NCI-H526 (cell line): ENCODE measurements around the gene ATP6V0D1.

ENCODE experiments used
- DNase-seq, 2 experiments: peaks; one replicate each; lab custom pipeline; 2025; lab: John Stamatoyannopoulos, UW

The ATP6V0D1 gene

DNA sequence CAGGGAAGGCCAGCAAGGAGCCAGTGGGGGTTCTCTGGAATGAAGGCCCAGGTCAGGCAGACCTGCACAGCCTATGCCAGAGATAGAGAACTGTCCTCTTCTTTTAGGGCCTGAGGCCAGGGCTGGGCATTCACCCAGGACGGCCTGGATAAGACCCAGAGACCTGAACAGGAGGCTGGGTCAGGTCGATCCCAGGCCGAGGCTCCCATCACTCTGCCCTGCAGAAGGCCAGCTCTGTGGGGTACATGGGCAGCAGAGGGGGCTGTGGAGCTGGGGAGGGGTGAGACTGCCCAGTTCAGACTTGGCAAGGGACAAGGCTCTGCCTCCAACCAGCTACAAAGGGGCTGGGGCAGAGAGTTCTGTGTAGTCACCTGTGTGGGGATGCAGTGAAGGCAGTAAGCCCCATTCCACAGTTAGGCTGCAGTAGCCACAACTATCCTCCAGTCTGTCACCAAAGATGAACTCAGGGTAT lies 35.5 kb downstream of the ATP6V0D1 start:
- DNase-seq, result no peak

GRCh38 chr16:67445126-67445426 lies 35.9 kb downstream of the ATP6V0D1 start:
- no peak for DNase-seq

DNA sequence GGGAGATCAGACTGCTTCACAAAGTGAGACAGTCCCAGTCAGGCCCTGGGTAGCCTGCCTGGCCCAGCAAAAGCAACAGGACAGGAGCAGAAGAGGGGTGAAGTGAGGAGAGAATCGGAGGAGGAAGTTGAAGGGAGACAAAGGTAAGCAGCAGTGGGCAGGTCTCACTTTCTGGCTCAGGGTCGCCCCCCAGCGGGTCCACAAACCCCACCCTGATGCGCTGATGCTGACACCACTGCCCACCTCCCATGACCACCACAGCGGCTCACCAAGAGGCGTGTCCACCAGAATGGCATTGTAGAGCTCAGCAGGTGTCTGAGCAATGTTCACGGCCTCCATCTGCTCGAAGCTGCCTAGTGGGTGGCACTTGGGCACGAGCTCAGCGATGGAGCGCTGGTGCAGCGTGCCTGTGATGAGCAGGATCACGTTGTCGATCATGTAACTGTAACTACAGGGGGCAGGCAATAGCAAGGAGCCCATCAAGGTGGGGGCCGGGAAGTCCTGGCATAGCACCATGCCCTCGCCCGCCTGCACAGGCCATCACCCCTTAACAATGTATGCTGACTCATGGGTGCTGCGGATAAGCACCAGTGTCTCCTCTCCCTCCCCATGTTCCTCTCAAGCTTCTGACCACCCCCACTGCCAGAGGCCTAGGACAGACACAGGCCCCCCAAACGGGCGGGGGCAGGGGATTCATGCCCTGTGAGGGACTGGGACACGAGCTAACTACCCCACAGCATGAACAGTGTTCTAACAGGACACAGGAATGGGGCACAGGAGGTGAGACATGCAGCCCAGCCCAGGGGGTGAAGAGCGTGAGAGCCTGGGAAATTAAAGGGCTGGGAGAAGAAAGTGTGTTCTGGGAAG lies 36.5 kb downstream of the ATP6V0D1 start:
- DNase-seq, result no peak

DNA sequence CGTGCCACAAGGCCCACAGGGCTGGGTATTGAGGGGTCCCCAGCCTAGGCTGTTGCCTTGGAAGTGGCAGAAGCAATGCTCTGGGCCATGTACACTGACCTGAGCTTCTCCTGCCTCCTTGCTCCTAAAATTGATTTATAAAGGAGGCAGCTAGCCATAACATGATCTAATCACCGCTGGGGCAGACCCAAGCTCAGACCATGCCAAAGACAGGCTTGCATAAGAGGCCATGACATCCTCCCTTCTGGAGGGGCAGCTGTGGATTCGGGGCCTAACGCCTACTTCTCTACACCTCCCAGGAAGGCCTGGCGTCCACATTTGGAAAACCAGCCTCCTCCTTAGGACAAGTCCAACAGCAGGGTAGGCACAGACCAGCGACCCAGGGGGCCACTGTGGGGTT lies 37.7 kb downstream of the ATP6V0D1 start:
- no peak for DNase-seq

GRCh38 chr16:67442581-67443255 lies 38.2 kb downstream of the ATP6V0D1 start:
- no peak for DNase-seq

DNA sequence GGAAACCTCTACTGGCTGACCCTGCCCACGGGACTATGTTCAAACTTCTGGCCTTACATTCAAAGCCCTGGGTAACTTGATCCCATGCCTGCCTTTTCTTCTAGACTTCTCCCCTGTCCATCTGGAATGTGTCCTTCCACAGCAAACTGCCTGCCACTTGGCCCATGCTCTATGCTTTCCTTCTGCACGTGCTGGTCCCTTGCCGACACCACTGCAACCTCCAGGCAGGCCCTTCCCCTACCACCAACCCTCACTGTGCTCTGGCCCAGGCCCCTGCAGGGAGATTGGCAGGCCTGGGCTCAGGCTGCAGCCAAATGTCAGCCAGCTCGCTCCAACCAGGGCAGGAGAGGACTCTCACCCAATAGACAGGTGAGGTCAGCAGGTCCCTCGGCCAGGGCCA lies 39.0 kb downstream of the ATP6V0D1 start:
- no peak for DNase-seq

- peak in 1 of 2 experiments; percentile 9 for DNase-seq
Measured at GRCh38 chr16:67441271-67441753, 39.6 kb downstream of the ATP6V0D1 start.

- DNase-seq, result no peak
Measured at GRCh38 chr16:67438824-67439393, 42.0 kb downstream of the ATP6V0D1 start.

GRCh38 chr16:67438098-67438791 lies 42.7 kb downstream of the ATP6V0D1 start:
- DNase-seq, result no peak

DNA sequence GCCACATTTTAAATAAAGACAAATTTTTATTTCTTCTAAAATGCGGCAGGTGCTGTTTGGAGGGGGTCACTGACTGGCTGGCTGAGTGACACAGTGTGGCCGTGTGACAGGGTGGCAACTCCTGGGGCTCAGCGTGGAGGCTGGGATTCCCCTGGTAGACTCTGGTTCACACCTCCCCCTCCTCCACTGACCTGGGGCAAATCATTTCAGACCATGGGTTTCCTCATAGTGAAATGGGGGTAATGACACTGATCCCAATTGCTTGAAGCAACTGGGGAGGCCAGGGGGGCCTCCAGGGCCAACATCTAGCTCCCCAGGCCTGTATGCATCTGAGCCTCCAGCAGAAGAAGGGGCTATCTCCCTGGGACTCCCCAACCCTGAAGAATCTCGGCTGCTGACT lies 43.4 kb downstream of the ATP6V0D1 start:
- DNase-seq, result no peak

- no peak for DNase-seq
Measured at GRCh38 chr16:67436640-67437193, 44.2 kb downstream of the ATP6V0D1 start.

- DNase-seq, result no peak
Measured at GRCh38 chr16:67435758-67436164, 45.2 kb downstream of the ATP6V0D1 start.

- DNase-seq, result no peak
Measured at GRCh38 chr16:67433131-67433719, 47.7 kb downstream of the ATP6V0D1 start.

DNA sequence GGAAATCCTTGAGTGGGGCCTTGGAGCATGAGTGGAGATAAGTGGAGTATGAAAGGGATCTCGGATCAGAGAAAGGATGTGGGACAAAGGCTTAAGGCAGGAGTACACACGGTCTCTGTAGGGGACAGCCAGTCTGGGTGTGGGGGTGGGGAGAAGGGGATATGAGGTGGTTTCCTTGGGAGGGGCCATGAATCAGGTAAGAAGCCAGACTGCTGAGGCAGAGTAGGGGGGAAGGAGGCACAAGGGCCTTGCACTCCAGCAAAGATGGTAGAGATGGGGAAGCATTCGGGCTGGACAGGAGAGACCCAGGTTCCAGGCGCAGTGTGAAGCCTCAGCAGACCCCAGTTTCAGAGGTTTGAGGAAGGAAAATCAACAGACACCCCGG lies 48.5 kb downstream of the ATP6V0D1 start:
- DNase-seq, result no peak

- peak in 1 of 2 experiments; percentile 27 for DNase-seq
Measured at GRCh38 chr16:67431775-67432505, 49.0 kb downstream of the ATP6V0D1 start.

DNA sequence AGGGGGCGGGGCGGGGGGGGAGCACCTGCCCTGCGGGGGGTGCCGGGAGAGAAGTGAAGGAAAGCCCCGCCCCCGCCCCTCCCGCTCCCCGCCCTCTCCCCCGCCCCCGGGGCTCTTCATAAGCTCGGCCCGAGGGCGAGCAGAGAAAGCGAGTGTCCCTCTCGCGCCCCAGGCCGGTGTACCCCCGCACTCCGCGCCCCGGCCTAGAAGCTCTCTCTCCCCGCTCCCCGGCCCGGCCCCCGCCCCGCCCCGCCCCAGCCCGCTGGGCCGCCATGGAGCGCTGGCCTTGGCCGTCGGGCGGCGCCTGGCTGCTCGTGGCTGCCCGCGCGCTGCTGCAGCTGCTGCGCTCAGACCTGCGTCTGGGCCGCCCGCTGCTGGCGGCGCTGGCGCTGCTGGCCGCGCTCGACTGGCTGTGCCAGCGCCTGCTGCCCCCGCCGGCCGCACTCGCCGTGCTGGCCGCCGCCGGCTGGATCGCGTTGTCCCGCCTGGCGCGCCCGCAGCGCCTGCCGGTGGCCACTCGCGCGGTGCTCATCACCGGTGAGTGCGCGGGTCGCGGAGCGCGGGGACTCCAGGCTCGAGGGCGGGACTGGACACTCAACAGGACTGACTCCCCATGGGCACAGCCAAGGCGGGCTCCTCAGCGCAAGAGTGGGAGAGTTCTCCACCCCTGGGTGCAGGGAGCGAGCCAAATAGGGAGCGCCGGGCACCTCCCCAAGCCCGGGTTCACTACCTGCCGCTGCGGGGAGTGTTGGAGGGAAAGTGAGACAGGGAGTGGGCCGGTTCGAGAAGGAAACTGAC lies 49.8 kb downstream of the ATP6V0D1 start, which contains the start of gene HSD11B2:
Gene HSD11B2 (plus strand): TSS at position 145 of the 798 bp plus-strand sequence. CDS start 128 bp downstream, at position 273.
- DNase-seq, result peak in 1 of 2 experiments; percentile 72

GRCh38 chr16:67430504-67430976 lies 50.4 kb downstream of the ATP6V0D1 start:
- DNase-seq, result peak in 1 of 2 experiments; percentile 52

DNA sequence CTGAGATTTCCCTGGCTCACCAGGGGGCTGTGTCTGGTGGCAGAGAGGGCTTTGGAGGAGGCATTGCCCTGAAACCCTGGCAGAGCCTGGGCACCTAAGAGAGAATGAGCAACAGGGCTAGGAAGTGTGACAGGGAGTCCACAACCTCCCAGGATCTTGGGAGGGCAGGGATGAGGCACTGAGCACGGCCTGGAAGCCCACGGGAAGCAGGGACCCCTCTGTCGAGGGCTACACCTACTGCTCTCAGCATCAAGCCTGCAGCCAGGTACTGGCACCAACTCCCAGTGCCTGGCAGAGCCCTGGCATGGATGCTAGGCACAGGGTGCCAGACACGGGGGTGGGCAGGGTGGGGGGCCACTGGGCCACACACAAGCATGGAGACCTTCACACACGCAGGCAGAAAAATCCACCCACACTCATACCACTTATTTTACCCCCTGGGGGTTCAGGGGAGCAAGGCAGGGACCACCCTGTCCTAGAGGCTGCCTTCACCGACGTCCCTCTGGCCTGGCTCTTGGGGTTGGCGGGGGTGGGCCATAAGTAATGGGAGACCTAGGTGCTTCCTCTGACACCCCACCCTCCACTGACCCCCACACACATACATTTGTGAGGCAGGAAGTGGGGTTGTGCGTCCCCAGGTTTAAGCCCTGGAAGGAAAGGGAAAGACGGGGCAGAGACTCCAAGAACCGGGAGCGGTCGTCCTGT lies 51.0 kb downstream of the ATP6V0D1 start:
- DNase-seq, result no peak
